C4-2B (cell line): ENCODE measurements around the gene SLC34A3.

Source experiments
- ZFX ChIP-seq: fragments of 450-650 bp; IDR thresholded peaks from 2 replicates; pipeline ENCODE4 v1.6.1; 2017
- TF ChIP-seq, protein P1 (sequence below): fragments of 450-650 bp; conservative IDR thresholded peaks from 2 replicates; pipeline ENCODE4 v1.5.1; 2017; ENCODE audit warnings: mild to moderate bottlenecking

DNA sequence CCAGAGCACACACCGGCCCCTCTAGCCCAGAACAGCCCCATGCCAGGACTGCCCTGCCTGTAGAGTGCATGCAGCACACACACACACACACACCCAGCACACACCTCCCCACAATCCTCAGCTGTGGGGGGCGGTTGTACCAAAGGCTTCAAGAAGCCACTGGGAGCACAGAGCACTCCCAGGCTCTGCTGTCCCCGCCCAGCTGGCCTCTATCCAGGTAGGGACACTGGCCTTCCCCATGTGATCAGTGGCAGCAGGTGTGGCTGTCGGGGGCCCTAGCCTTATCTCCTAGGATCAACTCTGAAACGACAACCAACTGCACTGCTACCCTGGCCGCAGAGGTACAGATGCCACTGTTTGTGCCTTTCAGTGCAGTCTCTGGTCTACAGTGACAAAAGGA is 44.3 kb upstream of the SLC34A3 start:
- TF ChIP-seq, protein P1, sequence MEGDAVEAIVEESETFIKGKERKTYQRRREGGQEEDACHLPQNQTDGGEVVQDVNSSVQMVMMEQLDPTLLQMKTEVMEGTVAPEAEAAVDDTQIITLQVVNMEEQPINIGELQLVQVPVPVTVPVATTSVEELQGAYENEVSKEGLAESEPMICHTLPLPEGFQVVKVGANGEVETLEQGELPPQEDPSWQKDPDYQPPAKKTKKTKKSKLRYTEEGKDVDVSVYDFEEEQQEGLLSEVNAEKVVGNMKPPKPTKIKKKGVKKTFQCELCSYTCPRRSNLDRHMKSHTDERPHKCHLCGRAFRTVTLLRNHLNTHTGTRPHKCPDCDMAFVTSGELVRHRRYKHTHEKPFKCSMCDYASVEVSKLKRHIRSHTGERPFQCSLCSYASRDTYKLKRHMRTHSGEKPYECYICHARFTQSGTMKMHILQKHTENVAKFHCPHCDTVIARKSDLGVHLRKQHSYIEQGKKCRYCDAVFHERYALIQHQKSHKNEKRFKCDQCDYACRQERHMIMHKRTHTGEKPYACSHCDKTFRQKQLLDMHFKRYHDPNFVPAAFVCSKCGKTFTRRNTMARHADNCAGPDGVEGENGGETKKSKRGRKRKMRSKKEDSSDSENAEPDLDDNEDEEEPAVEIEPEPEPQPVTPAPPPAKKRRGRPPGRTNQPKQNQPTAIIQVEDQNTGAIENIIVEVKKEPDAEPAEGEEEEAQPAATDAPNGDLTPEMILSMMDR, result no peak
- TF ChIP-seq ZFX, result no peak
